ENCODE data around the gene HBQ1. TPM values are rescaled to one million over a fixed set of nuclear protein-coding genes. Genes with fewer than 3 reads are reported as not detected.

The HBQ1 gene
- total RNA-seq, 1 experiment from 2014 or later = 3.5 TPM

- no peak overlapping the region for H4K5ac ChIP-seq (ENCODE audit: insufficient read length, low read depth, low read length)
- no peak overlapping the region for H2BK5ac ChIP-seq (ENCODE audit: insufficient read length, low read length)
- H3K27me3 ChIP-seq (ENCODE audit: insufficient read depth, low read length) = no peaks in the 10 kb centered on the region; the same call in 1 of the 2 replicates
- no peak overlapping the region for H3K9ac ChIP-seq (ENCODE audit: extremely low read depth, insufficient read length, low read length)
- Mint-ChIP-seq H3K4me1 (no peaks in the 10 kb centered on the region), H3K4me3 (peak overlapping the region in 1 of 2 experiments; percentile 24; a peak in 1 of 5 replicates), H3K36me3 (ENCODE audit: insufficient read depth in 1 of 3, low read depth in 3 of 3) (peaks cover 24 to 43% (median 37%) of the 10 kb centered on the region in 3 experiments), H3K27ac (0 out of 7 replicates have a peak overlapping the region, but pooled peaks of 1 of the 3 experiments have one; percentile 59), H3K27me3 (ENCODE audit: low read depth) (peaks cover 4% of the 10 kb centered on the region), H3K9me3 (no peaks in the 10 kb centered on the region; a peak in 1 of 5 replicates)
- H2AK5ac ChIP-seq (ENCODE audit: insufficient read length, low read length) = no peak overlapping the region
- no peak overlapping the region for H3K23ac ChIP-seq (ENCODE audit: insufficient read length, low read depth, low read length)
- no peak overlapping the region for H3K56ac ChIP-seq (ENCODE audit: insufficient read length, low read depth, low read length)
- no peak overlapping the region for H3K4me2 ChIP-seq (ENCODE audit: insufficient read depth, insufficient read length, low read length)
- H4K20me1 ChIP-seq (ENCODE audit: control insufficient read depth, insufficient read depth, insufficient read length) = no peaks in the 10 kb centered on the region
- no peak for TF ChIP-seq CTCF (conservative IDR thresholded peaks at IDR 0.05)
- H3K27ac ChIP-seq (ENCODE audit: insufficient read length, low read depth, low read length) = no peak overlapping the region
- H3K23me2 ChIP-seq (ENCODE audit: insufficient read length, low read depth, low read length, poor library complexity, severe bottlenecking) = peaks cover 5% of the 10 kb centered on the region
- no peak overlapping the region for H3T11ph ChIP-seq (ENCODE audit: low read length)
- H3K4ac ChIP-seq (ENCODE audit: low read depth, low read length) = no peak overlapping the region
- H2AFZ ChIP-seq (ENCODE audit: low read length) = no peak overlapping the region
- no peak overlapping the region for H2BK15ac ChIP-seq (ENCODE audit: low read depth, low read length)
- no peak overlapping the region for H3K14ac ChIP-seq (ENCODE audit: insufficient read depth, low read length)
- H2BK20ac ChIP-seq (ENCODE audit: low read depth, low read length, poor library complexity, severe bottlenecking) = no peak overlapping the region
- no peaks in the 10 kb centered on the region for H3K4me1 ChIP-seq (ENCODE audit: insufficient read depth, low read length)
- H3K18ac ChIP-seq (ENCODE audit: insufficient read length, low read depth, low read length) = no peak overlapping the region
- H3K79me1 ChIP-seq (ENCODE audit: insufficient read depth, low read depth, low read length, poor library complexity, severe bottlenecking) = no peaks in the 10 kb centered on the region
- no peaks in the 10 kb centered on the region for H3K9me3 ChIP-seq (ENCODE audit: control insufficient read depth, low read depth, low read length)
- no peaks in the 10 kb centered on the region for H3K79me2 ChIP-seq (ENCODE audit: insufficient read depth, low read length)
- no CpG with 5 or more reads among the region's 13 CpGs for WGBS (ENCODE audit: extremely low coverage, insufficient read length, low lambda C conversion rate)
- H4K91ac ChIP-seq (ENCODE audit: insufficient read length, low read depth, low read length) = no peak overlapping the region
- H2BK12ac ChIP-seq (ENCODE audit: insufficient read length, low read depth, low read length) = no peak overlapping the region
- no peak overlapping the region for H4K8ac ChIP-seq (replicated peaks; ENCODE audit: insufficient read length, low read depth, low read length)
- H2BK120ac ChIP-seq (ENCODE audit: low read depth, low read length, poor library complexity, severe bottlenecking) = no peak overlapping the region
- DNase-seq = no peak
Observed at GRCh38 chr16:185213-185612, 5.0 kb downstream of the HBQ1 start.
